NCI-H1436 (cell line): Measurements from ENCODE around the gene KLHL6.
"Not testable (repeated sequence)": the region's sequence is repeated elsewhere in the genome, so short reads cannot be mapped to it uniquely, and the experiment has no call there.

ENCODE experiments used
- DNase-seq: peaks from one replicate; lab custom pipeline; 2025; lab: John Stamatoyannopoulos, UW

Gene KLHL6

GRCh38 chr3:183532620-183533411 is 22.7 kb downstream of the KLHL6 start:
- no peak for DNase-seq

- DNase-seq = no peak
Observed at GRCh38 chr3:183529717-183530116, 25.8 kb downstream of the KLHL6 start.

GRCh38 chr3:183529185-183529584 is 26.3 kb downstream of the KLHL6 start:
- DNase-seq = no peak

DNA sequence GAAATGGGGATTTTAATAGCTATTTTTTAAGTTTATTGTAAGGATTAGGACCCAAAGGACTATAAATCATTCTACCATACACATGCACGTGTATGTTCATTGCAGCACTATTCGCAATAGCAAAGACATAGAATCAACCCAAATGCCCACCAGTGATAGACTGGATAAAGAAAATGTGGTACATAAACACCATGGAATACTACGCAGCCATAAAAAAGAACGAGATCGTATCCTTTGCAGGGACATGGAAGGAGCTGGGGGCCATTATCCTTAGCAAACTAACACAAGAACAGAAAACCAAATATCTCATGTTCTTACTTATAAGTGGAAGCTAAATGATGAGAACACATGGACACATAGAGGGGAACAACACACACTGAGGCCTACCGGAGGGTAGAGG is 26.7 kb downstream of the KLHL6 start:
- not testable (repeated sequence) for DNase-seq

- DNase-seq = no peak
Observed at GRCh38 chr3:183527428-183528379, 27.8 kb downstream of the KLHL6 start.

DNA sequence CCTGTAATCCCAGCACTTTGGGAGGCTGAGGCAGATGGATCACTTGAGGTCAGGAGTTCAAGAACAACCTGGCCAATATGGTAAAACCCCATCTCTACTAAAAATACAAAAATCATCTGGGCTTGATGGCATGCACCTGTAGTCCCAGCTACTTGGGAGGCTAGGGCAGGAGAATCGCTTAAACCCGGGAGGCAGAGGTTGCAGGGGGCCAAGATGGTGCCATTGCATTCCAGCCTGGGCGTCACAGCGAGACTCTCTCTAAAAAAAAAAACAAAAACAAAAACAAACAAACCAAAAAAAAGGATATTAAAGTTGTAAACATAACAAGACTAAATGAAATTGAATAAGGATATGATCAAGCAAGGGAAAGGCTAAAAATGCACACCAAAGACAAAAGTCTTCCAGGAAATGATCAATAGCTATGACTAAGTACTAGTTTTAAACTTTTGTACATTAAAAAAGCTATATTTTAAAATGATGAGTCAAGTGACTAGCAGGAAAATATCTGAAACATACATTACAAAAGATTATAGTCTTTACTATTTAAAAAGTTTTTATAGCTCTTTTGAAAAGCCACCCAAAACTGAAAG is 28.6 kb downstream of the KLHL6 start:
- DNase-seq = no peak

GRCh38 chr3:183524476-183524875 is 31.0 kb downstream of the KLHL6 start:
- no peak for DNase-seq

GRCh38 chr3:183520741-183521556 is 34.6 kb downstream of the KLHL6 start:
- DNase-seq = not testable (repeated sequence)

DNA sequence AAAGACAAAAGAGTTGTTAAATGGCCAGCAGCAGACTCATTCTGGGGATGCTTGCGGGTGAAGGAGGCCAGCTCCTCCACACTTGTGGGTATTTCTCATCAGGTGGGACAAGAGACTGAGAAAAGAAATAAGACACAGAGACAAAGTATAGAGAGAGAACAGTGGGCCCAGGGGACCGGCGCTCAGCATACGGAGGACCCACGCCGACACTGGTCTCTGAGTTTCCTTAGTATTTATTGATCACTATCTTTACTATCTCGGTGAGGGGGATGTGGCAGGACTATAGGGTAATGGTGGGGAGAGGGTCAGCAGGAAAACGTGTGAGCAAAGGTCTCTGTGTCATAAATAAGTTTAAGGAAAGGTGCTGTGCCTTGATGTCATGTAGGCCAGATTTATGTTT is 35.2 kb downstream of the KLHL6 start:
- DNase-seq = not testable (repeated sequence)

GRCh38 chr3:183519891-183520290 is 35.6 kb downstream of the KLHL6 start:
- no peak for DNase-seq

- no peak for DNase-seq
Observed at GRCh38 chr3:183518491-183519251, 36.8 kb downstream of the KLHL6 start.

DNA sequence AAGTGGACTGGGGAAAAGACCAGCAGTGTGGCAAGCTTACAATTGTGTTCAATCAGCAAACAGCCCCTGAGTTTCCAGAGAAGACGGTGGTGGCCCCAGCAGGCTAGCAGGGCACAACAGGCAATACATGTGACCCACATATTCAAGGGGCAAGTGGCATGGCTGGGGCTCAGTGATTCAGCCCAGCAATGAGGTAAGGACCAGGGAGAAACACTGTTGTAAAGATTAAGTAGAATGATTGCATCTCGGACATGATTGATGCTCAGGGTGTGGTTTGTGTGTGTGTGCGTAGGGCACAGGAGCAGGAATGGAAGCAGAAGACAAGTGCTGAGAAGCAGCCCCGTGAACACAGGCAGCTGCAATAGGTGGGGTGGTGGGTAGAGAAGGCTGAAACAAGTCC is 37.9 kb downstream of the KLHL6 start:
- DNase-seq = no peak

GRCh38 chr3:183515968-183516851 is 39.3 kb downstream of the KLHL6 start:
- DNase-seq = no peak

DNA sequence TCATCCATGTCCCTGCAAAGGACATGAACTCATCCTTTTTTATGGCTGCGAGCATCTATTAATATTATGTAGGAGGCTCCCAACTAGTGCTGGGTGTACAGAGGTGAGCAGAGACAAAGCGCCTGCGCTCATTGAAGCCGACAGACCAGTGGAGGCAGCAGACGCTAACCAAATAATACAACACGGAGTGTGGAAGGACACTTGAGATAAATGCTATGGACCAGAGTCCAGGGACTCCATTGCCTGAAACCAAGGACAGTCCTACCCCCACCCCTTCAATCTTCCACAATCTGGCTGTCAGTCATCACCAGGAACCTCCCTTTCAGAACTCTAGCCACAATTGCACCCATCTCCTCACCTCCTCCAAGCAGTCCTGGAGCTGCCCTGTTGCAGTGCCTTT is 41.5 kb downstream of the KLHL6 start:
- DNase-seq = no peak

- DNase-seq = no peak
Observed at GRCh38 chr3:183513046-183513706, 42.3 kb downstream of the KLHL6 start.

GRCh38 chr3:183511286-183512131 is 44.0 kb downstream of the KLHL6 start:
- DNase-seq = not testable (repeated sequence)

- no peak for DNase-seq
Observed at GRCh38 chr3:183508821-183509220, 46.7 kb downstream of the KLHL6 start.

DNA sequence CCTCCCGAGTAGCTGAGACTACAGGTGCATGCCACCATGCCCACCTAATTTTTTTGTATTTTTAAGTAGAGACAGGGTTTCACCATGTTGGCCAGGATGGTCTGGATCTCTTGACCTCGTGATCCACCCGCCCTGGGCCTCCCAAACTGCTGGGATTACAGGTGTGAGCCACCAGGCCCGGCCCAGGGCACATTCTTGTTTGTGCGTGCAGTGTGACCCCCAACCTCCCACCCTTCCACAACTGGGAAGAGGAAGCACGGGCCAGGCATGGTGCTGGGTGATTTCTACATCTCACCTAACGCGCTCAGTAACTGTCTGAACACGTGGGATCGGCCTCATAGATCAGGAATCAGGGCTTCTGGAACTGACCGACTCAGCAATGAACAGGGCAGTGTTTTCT is 48.0 kb downstream of the KLHL6 start:
- no peak for DNase-seq
